GM08714 (cell line): ENCODE measurements around the gene CYP1A2.

Experiments
- H3K4me3 ChIP-seq: fragments of 200-500 bp; sonication (Bioruptor generic); 2 replicates; pipeline ENCODE4 v1.5.1; 2014; ENCODE audit warnings: mild to moderate bottlenecking, low read length, inconsistent platforms
- ZNF274 ChIP-seq: IDR thresholded peaks from 2 replicates; pipeline ENCODE4 v1.6.1; 2012; ENCODE audit warnings: mild to moderate bottlenecking, low read depth, low read length

CYP1A2 gene

GRCh38 chr15:74794248-74794969 is 45.8 kb downstream of the CYP1A2 start:
- no peak for TF ChIP-seq ZNF274
- no peak overlapping the region for H3K4me3 ChIP-seq

GRCh38 chr15:74794970-74795349 is 46.3 kb downstream of the CYP1A2 start:
- no peak overlapping the region for H3K4me3 ChIP-seq
- no peak for TF ChIP-seq ZNF274

GRCh38 chr15:74795966-74796625 is 47.5 kb downstream of the CYP1A2 start:
- no peak for TF ChIP-seq ZNF274
- H3K4me3 ChIP-seq = no peak overlapping the region

GRCh38 chr15:74798388-74799254 is 50.0 kb downstream of the CYP1A2 start:
- H3K4me3 ChIP-seq = no peak overlapping the region
- TF ChIP-seq ZNF274 = no peak

GRCh38 chr15:74799255-74799855 is 50.7 kb downstream of the CYP1A2 start:
- no peak overlapping the region for H3K4me3 ChIP-seq
- TF ChIP-seq ZNF274 = no peak

- no peak overlapping the region for H3K4me3 ChIP-seq
- no peak for TF ChIP-seq ZNF274
These were observed 51.4 kb downstream of the CYP1A2 start for GRCh38 chr15:74799856-74800558.

GRCh38 chr15:74800559-74801094 is 52.0 kb downstream of the CYP1A2 start:
- H3K4me3 ChIP-seq = no peak overlapping the region
- no peak for TF ChIP-seq ZNF274

- no peak for TF ChIP-seq ZNF274
- no peak overlapping the region for H3K4me3 ChIP-seq
These were observed 52.8 kb downstream of the CYP1A2 start for GRCh38 chr15:74801311-74801997.

- no peak for TF ChIP-seq ZNF274
- no peak overlapping the region for H3K4me3 ChIP-seq
These were observed 53.6 kb downstream of the CYP1A2 start for GRCh38 chr15:74802290-74802689.

GRCh38 chr15:74802862-74803447 is 54.3 kb downstream of the CYP1A2 start:
- no peak for TF ChIP-seq ZNF274
- no peak overlapping the region for H3K4me3 ChIP-seq

GRCh38 chr15:74804935-74805334 is 56.3 kb downstream of the CYP1A2 start:
- TF ChIP-seq ZNF274 = no peak
- no peak overlapping the region for H3K4me3 ChIP-seq
